NCI-H524 (cell line): ENCODE measurements around the gene MSI2.

Experiments used
- DNase-seq, 2 experiments: peaks; one replicate each; lab custom pipeline; 2025; lab: John Stamatoyannopoulos, UW

MSI2 gene

DNA sequence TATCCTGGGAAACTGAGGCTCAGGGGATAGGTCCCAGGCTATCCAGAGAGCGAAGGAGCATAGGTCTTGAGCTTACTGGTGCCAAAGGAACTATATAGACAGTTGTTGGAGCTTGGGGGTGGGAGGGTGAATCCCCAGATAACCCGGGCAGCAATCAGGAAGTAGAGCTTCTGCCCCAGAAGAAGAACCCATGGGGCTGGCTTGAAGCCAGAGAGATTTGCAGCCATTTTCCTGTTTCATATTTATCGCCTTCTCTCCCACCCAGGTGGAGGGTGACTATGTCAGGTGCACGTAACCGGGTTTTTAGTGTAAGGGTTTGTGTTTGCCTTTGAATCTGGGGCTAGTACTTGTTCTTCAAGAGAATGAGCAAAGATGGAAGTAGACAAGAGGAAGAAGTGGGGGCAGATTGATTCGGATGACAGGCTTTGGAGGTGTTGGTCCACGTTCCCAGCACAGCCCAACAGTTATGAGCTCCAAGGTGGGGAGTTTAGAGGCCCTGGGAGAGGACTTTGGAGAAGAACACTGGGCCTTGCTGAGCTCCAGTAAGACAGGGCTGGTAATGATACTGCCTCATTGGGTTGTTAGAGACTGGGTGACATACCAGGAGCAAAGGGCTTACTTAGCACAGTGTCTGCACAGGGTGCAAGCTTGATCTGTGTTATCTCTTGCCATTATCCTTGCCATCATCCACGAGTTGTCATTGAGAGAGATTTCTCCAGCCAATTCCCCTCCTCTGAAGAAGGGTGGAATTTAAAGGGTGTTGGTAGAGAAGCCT is 343.1 kb downstream of the MSI2 start:
- no peak for DNase-seq

DNA sequence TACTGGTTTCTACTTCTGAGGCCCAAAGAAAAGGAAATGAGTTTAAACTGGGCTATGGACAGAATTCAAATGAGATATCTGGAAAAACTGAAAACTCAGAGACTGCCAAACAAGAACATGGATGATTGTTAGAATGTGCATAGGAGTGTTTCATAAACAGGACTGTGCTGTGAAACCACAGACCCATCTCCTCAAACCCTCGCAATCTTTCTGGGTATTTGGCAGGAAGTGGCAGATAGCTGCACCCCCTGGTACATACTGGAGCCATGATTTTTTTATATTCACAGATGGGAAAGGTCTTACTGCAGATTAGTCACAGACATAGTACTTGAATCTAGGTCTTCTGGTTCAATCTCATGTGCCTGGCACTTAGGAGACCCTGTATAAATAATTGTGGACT is 343.8 kb downstream of the MSI2 start:
- DNase-seq, result peak; percentile 24 to 69

DNA sequence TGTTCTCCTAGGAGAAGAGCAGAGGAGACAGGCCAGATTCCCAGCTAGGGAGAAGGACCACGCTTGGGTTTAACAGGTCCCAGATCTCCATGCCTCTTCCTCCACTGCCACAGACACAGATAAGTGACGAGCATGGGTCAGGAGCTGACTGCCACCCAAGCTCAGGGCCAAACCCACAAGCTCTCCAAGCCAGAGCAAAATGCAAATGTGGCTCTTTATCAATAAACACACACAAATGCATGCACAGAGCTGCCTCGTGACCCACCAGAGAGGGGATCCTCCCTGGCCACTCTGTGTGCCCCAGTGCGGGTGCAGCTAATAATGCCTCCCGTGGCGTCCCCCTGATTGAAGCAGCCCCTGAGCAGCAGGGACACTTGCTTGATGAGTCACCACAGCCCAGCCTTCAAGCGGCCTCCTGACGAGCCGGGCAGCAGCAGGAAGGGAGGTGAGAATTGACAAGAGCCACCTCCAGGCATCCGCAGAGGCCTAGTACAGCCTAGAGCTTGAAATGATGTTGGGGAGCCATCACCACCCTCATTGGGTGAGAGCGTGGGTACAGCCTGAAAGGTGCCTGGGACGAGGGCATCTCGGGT is 344.9 kb downstream of the MSI2 start:
- DNase-seq, result no peak

DNA sequence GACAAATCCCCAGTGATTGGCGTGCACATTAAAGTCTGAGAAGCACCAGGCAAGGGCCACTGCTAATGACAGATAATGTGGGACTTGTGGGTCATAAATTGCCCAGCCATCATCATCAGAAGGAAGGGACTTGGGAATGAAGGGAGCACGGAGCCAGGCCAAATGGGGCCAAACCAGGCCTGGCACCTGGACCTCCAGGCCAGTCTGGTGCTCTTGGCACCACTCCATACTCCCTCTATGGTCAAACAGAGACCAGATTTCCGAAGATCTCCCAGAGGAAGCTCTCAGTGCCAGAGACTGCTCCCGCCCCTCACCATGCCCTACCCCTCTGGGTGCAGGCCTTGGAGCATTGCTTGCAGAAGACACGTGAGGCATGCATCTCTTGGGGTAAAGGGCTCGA is 346.6 kb downstream of the MSI2 start:
- DNase-seq, result no peak

DNA sequence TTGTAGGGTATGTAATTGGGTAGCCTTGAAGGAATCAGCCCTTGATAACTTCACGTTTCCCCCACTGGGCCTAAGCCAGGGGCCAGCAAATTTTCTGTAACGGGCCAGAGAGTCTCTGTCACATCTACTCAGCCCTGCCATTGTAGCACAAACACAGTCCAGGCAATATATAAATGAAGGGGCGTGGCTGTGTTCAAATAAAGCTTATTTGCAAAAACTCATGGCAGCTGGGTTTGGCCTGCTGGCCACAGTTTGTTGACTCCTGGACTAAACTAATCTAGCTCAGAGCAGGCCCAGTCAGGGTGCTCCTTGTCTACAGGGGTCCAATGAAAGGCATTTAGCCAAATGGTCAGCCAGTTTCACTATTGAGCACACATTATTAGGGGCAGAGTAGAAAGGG is 347.2 kb downstream of the MSI2 start:
- DNase-seq, result no peak

DNA sequence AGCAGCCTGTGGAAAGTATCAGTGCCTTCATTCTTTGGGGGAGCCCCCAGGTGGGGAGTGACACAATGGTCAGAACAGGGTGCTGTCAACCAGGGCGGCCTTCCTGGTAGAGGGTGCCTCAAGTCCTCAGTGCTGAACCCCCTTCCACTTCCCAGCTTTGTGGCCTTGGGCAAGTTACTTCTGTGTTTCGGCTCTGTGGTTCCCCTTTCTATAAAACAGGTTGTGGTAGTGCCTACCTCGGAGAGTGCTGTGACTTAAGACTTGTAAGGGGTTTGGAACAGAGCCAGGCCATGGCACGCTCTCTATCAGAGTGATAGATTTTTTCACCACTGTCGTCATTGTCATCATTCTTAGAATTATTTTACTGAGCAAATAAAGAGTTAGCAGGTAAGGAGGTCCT is 347.7 kb downstream of the MSI2 start:
- DNase-seq, result peak; percentile 16 to 45

DNA sequence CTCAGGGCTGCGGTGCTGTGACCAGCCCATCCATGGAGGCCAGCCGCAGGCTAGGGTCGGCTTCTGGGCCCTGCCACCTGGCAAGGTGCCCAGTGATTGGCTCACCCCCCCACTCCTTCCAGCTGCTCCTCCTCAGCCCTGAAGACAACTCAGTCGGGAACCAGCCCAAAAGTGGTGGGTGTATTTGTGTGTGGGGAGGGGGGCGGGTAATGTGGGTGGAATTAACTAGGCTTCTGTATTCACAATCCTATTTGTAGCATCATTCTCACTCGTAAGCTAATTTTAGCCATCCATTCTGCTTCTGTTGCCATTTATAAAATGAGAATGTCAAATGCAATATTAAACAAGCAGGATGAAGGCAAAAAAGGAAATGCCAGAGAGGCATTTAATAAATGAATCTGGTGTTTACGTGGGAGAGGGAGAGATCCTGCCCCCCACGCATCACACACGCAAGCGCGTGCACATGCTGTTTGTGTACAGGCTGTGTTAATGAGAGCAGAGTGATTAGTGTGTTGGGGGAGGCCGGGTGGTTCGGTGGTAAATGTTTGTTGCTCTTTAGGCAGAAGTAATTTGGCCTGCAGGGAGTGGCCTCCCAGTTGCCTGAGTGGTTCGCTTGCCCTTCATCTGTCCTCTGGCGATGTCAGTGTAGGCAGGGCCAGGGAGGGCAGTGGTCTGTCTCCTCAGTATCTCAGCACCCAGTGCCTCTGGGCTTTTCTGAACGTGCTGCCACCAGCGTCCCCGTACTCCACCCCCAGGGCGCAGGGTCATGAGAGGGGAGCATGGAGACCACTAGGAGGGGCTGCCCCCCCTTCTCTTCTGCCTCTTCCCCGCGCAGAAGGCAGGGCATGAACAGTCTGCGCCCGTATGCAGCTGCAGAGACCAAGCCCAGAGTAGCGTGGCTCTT is 348.7 kb downstream of the MSI2 start:
- peak; percentile 79 to 96 for DNase-seq

DNA sequence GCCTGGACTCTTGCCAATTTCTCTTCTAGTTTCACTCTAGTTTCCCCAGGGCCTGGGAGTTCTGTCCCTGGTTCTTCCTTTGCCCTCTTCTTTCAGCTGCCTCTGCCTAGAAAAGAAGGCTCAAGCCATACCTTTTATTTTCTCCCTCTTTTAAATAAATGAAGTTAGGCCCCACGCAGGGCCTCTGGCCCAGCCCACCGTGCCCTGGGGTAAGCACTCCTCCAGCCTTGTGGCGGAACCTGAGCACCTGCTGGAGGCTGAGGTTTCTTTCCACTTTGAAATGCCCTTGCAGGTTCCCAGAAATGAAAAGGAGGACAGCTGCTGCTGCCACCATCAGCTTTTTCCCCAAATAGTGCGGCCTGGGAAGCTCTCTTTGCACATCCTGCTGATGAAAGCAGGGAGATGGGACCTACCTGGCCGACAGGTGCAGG is 349.4 kb downstream of the MSI2 start:
- DNase-seq, result no peak

DNA sequence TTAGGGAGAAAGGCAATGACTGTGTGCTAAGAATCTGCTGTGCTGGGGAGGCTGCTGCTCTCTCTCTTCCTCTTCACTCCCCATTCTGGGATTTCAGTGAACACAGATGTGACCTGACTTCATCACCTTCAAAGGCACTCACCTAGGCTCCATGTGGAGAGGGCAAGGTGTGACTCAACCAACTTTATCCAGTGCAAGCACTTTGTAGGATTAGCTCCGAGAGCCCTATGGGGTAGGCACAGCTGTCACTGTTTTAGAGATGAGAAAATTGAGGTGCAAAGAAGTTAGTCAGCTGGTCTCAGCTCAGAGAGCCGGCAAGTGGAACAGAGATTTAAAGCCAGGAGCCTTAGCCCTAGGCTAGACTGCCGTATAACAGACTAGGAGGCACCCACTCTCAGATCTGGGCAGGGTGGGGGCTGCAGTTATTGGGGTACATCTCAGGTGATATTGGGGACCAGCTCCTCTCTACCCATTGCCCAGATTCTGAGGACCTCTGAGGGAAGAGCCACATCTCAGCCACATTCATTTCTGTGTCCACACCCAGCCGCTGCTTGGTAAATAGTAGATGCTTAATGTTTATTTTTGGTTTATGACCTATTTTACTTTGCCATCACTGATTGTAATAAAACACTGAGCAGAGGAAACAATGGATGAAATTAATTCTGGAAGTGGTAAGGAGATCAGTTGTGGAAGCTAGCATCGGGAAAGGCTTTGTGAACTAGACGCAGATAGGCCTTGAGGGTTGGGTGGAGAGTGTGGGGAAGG is 350.0 kb downstream of the MSI2 start:
- DNase-seq, result peak; percentile 77 to 93

DNA sequence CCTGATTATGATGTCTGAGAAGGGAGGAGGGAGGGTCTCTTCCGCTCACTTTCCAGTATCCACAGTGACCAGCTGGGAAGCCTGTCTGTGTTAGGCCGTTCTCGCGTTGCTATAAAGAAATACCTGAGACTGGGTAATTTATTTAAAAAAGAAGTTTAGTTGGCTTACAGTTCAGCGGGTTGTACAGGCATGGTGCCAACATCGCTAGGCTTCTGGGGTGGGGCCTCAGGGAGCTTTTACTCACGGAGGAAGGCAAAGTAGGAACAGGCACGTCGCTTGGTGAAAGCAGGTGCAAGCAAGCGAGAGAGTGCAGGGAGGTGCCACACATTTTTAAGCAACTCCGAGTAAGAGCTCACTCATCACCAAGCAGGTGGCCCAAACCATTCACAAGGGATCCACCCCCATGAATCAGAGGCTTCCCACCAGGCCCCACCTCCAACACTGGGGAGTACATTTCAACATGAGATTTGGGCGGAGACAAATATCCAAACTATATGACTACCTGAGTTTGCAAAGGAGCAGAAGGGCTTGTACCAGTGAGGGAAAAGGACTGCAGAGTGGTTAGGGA is 351.3 kb downstream of the MSI2 start:
- no peak for DNase-seq

DNA sequence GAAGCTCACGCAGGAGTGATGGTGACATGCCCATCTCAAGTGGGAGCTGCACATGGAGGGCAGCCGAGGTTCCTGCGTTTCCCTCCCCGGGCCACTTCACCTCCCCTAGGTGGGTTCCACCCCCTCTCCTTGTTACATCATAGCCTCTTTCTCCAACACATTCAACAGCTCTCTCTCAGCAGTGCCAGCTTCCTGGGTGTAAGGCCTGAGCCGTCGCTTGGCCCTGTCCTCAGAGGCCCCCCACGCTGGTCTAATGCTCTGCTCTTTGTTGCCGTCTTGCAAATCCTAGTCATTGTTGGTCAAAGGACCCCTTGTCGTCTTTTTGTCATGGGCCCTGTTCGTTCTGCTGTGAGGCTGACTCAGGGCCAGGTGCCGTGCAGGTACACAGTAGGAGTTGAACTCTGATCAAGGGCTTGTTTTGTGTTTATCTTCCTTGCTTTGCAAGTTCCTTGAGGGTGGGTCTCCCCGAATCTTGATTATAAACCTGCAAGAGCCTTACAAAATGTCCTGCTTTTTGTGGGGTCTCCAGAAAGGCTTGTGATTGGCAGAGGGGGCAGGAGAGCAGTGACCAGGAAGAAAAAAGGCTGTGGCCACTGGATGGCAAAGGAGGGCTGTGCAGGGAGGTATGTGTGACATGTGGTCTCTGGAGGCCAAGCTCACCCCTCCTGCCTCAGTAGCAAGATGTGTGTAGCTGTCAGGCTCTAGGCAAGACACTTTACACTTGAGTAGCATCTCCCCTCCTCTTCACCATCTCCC is 352.2 kb downstream of the MSI2 start:
- no peak for DNase-seq

DNA sequence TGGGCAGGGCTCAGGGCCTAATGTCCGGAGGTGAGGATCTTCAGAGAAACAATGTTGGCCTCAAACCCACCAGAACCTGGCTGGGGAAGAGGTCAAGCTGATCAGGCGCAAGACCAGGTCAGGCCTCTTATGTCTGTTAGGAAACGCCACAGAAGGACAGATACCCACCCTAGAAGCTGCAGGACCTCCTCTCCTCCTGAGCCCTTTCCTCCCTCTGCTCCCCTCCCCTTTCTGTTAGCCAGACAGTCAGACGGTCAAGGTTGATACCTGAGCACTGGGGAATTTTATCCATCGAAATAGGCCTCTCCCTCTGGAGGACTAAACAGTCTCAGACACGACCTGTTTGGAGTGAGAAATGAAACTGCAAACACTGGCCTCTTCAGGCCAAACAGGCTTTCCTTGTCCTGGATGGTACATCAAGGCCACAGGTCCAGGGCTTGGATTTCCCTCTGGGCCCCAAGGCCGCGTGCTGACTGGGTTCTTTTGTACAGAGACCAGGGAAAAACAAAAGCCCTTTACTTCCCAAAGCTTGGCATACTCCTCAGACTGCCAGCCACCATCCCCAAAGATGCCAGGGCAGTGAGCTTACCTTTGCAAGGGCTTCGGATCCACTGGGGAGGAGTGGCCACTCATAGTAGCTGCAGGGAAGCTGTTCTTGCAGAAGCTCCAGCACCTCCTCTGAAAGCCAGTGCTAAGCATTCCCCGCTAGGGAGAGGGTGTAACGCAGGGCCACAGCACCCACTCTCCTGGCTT is 353.0 kb downstream of the MSI2 start:
- no peak for DNase-seq

DNA sequence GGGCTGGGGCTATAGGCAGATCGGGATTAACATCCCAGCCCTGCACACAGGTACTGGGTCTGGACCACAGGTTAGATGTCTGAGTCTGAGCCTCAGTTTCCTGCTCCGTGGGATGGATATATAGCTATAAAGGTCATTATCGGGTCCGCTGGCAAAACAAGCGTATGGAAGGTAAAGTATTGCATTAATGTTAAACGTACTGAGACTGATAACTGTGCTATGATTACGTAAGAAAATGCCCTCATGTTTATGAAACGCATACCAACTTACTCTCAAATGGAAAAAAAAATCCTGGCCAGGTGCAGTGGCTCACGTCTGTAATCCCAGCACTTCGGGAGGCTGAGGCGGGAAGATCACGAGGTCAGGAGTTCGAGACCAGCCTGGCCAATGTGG is 353.6 kb downstream of the MSI2 start:
- DNase-seq, result no peak

DNA sequence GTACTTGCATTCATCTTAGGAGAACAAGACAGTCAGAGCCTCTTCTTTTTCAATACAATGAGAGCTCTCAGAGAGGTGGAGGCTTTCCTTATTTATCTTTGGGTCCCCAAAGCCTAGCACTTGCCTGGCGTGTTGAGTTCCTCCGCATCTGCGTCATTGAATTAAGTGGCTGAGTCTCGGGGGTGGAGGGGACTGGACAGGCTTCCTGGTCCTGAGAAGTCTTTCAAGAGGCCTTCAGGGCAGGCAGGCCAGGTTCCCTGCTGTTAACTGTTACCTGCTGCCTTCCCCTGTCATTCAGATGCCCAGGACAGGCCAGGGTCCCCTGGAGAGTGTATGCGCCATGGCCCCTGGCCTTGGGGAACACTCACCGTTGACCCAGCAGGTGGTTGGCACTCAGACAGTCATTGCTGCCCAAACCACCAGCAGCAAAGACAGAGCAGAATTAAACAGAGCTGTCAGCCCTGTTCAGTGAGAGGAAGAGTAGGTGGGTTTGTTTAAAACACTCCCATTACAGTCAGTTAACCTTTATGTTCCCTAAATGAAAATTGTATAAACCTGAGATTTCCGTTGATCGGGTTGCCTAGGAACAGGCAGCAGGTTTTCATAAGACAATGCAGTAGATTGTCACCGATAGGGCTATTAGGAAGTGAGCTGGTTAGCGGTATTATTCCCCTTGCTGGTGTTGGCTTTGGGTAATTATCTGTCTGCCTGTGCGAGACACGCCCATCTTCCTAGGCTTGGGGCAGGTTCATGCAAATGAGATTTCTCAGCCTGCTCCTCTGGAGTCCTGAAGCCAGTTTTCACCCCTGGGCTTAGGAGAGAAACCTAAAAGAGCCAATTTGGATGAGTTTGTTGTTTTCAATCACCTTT is 356.1 kb downstream of the MSI2 start:
- peak in 1 of 2 experiments; percentile 37 for DNase-seq

DNA sequence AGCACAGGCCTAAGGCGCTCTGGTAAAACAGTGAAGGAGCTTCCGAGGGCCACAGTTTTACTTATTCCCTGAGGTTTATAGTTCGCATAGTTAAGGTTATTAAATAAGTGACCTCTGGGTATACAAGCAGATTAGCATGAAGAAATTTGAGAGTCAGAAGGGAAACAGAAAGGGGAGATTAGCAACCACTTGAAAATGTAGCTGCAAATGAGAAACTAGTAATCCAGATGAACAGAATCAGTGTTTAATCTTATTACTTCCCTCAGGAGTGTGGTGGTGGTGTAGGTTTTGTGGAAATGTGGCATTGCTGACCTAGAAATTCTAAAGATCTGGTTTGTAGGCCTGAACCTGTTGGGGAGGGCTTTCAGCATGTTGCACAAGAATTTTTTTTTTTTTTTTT is 358.4 kb downstream of the MSI2 start:
- DNase-seq, result peak; percentile 84 to 92

DNA sequence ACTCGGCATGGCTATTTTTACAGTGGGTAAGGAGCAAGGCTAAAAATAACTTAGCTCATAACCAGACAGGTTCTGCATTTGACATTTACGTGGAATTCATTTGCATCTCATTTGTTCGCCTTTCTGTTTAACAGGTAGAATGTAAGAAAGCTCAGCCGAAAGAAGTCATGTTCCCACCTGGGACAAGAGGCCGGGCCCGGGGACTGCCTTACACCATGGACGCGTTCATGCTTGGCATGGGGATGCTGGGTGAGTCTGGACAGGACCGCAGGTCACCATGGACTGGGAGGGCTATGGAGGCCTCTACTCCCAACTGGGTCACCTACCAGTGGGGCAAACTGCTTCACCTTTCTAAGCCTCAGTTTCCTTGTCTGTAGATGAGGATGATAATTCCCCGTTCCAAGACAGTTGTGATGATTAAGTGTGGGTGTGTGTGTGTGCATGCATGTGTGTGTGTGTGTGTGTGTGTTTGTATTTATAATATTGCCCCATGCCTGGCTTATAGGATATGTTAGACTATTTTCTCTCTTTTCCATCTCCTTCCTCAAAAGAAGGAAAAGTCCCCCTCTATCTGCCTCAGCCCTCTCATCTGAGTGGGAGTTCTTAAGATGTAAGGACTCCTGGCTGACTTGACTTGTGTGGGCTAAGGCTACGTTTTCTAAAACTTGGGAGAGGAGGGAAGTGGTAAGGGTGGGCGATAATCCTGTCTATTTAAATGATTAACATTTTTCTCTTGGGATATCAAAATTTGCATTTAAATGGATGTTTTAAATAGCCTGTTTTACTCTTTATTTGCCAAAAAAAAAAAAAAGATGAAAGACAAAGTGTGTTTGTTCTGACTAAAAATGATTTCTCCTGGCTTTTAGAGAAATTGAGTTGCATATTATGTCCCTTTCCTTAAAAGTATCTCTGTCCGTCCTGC is 359.8 kb downstream of the MSI2 start:
- no peak for DNase-seq

DNA sequence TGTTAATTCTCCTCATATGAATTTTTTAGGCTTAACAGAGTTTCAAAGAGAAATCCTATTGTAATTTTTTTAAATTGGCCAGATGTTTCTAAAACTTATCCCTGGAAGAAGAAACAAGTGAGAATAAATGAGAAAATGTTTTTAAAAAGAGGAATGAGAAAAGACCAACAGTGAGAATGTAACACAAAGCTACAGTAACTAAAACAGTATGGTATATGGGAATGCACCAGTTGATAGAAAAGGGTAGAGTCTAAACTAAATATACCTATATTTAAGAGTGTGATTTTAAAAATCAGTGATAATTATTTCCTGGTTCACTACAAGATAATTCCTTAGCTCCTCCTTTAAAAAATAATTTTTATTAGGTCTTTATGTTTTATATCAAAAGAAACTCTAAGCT is 360.9 kb downstream of the MSI2 start:
- DNase-seq, result no peak
